ENCODE results near the gene PDE6A.

GRCh38 chr5:149969181-149969930 lies 24.8 kb upstream of the PDE6A start:
- TF ChIP-seq CTCF (IDR thresholded peaks at IDR 0.05; ENCODE audit: low read depth, low read length) (no peak), EZH2phosphoT487 (IDR thresholded peaks at IDR 0.05; ENCODE audit: low read depth) (no peak)
